Osteoblast (primary cell): Measurements from ENCODE around the gene SLC25A11. TPM values are rescaled to one million over a fixed set of nuclear protein-coding genes. Genes with fewer than 3 reads are reported as not detected.

ENCODE experiments used
- DNase-seq: peaks from one replicate; pipeline ENCODE4 v3.0.0; 2011; ENCODE audit warnings: low spot score, mixed read lengths; ENCODE audit not compliant: insufficient read length; ENCODE audit errors: missing footprints
- H2AFZ ChIP-seq: 2 replicates; pipeline ENCODE4 v1.6.0; 2011; ENCODE audit warnings: mild to moderate bottlenecking, low read length
- H3K27ac ChIP-seq: 2 replicates; pipeline ENCODE4 v1.5.1; 2011; ENCODE audit warnings: mild to moderate bottlenecking, low read depth, low read length, moderate library complexity
- H3K27me3 ChIP-seq: 2 replicates; pipeline ENCODE4 v1.6.0; 2012; ENCODE audit warnings: mild to moderate bottlenecking, control low read depth, inconsistent platforms, low read length, moderate library complexity; ENCODE audit not compliant: insufficient read depth
- H3K36me3 ChIP-seq: 2 replicates; pipeline ENCODE4 v1.5.1; 2011; ENCODE audit warnings: mild to moderate bottlenecking, low read length, control low read depth, moderate library complexity; ENCODE audit not compliant: insufficient read depth
- H3K4me1 ChIP-seq: 2 replicates; pipeline ENCODE4 v1.5.1; 2011; ENCODE audit warnings: mild to moderate bottlenecking, low read length, control low read depth, moderate library complexity; ENCODE audit not compliant: insufficient read depth
- H3K4me2 ChIP-seq: 2 replicates; pipeline ENCODE4 v1.6.0; 2011; ENCODE audit warnings: mild to moderate bottlenecking, low read length; ENCODE audit not compliant: insufficient read depth
- H3K4me3 ChIP-seq: fragments of 200-600 bp; sonication (generic); 3 replicates; pipeline ENCODE4 v1.5.1; 2012; ENCODE audit warnings: mild to moderate bottlenecking, low read length, inconsistent platforms; ENCODE audit not compliant: insufficient read depth
- H3K79me2 ChIP-seq: 2 replicates; pipeline ENCODE4 v1.6.0; 2012; ENCODE audit warnings: mild to moderate bottlenecking, low read length, control low read depth, inconsistent platforms; ENCODE audit not compliant: insufficient read depth
- H3K9me3 ChIP-seq: 2 replicates; pipeline ENCODE4 v1.5.1; 2011; ENCODE audit warnings: low read depth, low read length, control low read depth
- H4K20me1 ChIP-seq: 2 replicates; pipeline ENCODE4 v1.6.0; 2012; ENCODE audit warnings: mild to moderate bottlenecking, low read length, control low read depth; ENCODE audit not compliant: insufficient read depth
- total RNA-seq: library from RNA; depleted of rRNA; stranded (reverse); fragments of >200 nt; gene quantifications from 2 replicates; pipeline ENCODE4 v1.2.3, GENCODE V29; 2012
- TF ChIP-seq, protein P1 (sequence below): IDR thresholded peaks from 2 replicates; pipeline ENCODE4 v1.5.1; 2011; ENCODE audit warnings: mild to moderate bottlenecking, low read depth, low read length, moderate library complexity; ENCODE audit errors: extremely low read depth

Gene SLC25A11
- total RNA-seq, 1 donor = 47.4 TPM

DNA sequence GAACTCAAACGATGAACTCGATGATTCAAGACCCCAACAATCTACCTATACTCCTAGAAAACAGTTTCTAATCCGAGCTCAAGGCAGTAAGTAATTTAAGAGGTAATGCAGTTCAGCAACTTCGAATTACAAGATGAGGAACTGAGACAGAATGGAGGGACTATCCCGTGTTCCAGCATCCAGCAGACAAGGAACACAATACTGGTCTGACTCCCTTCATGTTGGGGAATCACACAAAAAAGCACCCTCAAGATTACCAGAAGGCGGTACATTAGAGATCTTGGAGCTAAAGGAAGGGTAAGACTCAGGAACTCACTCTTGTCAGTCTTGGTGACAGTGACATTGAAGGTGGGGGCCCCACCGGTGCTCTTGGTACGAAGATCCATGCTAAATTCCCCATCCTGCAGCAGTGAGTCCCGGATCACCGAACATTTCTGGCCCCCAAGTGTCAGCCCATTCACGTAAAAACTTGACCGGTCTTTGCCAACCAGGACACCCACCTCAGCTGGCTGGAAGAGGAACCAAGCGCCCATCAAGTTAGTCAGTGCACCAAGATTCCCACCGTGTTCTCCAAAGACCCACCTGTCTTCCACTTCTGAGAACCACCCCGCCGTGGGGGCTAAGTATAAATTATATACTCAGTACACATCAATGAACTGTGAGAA is 6.6 kb upstream of the SLC25A11 start:
- Histone ChIP-seq H3K79me2 (peaks cover 68% of the 10 kb centered on the region), H3K4me2 (peak overlapping the region; percentile 92), H3K36me3 (peaks cover 51% of the 10 kb centered on the region), H2AFZ (no peak overlapping the region), H3K27ac (peak overlapping the region; percentile 83), H3K4me3 (peak overlapping the region; percentile 96), H3K4me1 (peaks cover 48% of the 10 kb centered on the region), H3K27me3 (no peaks in the 10 kb centered on the region), H3K9me3 (no peaks in the 10 kb centered on the region), H4K20me1 (peaks cover 59% of the 10 kb centered on the region)
- TF ChIP-seq, protein P1, sequence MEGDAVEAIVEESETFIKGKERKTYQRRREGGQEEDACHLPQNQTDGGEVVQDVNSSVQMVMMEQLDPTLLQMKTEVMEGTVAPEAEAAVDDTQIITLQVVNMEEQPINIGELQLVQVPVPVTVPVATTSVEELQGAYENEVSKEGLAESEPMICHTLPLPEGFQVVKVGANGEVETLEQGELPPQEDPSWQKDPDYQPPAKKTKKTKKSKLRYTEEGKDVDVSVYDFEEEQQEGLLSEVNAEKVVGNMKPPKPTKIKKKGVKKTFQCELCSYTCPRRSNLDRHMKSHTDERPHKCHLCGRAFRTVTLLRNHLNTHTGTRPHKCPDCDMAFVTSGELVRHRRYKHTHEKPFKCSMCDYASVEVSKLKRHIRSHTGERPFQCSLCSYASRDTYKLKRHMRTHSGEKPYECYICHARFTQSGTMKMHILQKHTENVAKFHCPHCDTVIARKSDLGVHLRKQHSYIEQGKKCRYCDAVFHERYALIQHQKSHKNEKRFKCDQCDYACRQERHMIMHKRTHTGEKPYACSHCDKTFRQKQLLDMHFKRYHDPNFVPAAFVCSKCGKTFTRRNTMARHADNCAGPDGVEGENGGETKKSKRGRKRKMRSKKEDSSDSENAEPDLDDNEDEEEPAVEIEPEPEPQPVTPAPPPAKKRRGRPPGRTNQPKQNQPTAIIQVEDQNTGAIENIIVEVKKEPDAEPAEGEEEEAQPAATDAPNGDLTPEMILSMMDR = no peak
- DNase-seq = peak; percentile 68

DNA sequence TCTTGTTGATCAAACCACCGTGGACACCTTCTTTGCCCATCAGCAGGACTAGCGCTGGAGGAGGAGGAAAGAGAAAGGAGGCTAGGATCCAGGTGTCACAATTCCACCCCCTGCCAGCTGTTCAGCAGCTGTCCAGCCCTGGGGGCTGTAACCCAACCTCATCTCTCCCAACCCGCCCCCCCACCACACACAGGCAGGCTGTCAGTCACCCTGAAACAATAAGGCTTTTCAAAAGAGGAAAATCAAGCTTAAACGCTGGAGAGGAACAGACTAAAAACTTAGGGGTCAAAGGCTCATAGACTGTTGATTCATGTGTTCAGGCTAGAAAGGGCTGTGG is 6.1 kb upstream of the SLC25A11 start:
- no peak overlapping the region for H2AFZ ChIP-seq
- H3K9me3 ChIP-seq = no peaks in the 10 kb centered on the region
- peak; percentile 54 for DNase-seq
- peaks cover 59% of the 10 kb centered on the region for H4K20me1 ChIP-seq
- H3K27me3 ChIP-seq = no peaks in the 10 kb centered on the region
- peak overlapping the region; percentile 92 for H3K4me2 ChIP-seq
- TF ChIP-seq, protein P1 = no peak
- H3K4me3 ChIP-seq = peak overlapping the region; percentile 96
- H3K4me1 ChIP-seq = peaks cover 53% of the 10 kb centered on the region
- peaks cover 73% of the 10 kb centered on the region for H3K79me2 ChIP-seq
- H3K27ac ChIP-seq = no peak overlapping the region
- peaks cover 51% of the 10 kb centered on the region for H3K36me3 ChIP-seq

DNA sequence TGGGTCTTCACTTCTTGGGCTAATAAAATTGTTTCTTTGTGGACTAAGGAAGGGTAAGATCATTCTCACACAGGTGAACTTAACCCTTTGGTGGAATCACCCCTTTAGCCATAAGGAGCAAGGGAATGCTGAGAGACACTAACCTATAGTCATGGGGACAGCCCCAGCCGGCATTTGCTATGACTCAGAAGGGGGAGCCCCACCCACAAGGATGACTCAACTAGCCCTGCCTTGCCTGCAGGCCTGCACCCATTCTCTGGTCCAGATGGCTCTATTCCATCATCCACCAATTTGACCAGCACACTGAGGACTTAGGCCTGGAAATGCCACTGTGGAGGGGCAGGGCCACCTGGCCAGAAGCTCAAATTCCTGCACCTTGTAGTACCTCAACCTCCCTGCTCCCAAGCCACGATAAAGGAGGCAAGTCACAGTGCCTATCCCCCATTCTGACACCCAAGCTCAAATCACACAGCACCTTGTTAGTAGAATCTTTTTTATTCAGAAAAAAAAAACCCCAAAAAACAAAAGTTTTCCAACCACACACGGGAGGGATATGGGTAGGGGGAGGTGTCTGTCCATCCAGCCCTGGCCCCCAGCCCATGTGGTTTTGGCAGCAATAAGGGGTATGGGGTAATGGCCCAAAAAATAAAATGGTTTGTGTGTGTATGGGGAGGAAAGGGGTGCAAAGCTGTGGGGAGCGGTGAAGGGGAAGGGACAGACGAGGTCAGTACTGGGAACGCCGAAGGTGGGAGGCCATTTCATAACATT is 5.5 kb upstream of the SLC25A11 start:
- no peaks in the 10 kb centered on the region for H3K27me3 ChIP-seq
- H3K4me2 ChIP-seq = peak overlapping the region; percentile 92
- peaks cover 78% of the 10 kb centered on the region for H3K79me2 ChIP-seq
- peaks cover 51% of the 10 kb centered on the region for H3K36me3 ChIP-seq
- H4K20me1 ChIP-seq = peaks cover 59% of the 10 kb centered on the region
- peak overlapping the region; percentile 96 for H3K4me3 ChIP-seq
- peaks cover 50% of the 10 kb centered on the region for H3K4me1 ChIP-seq
- TF ChIP-seq, protein P1 = no peak
- H3K27ac ChIP-seq = peak overlapping the region; percentile 68
- DNase-seq = peak; percentile 99
- H2AFZ ChIP-seq = no peak overlapping the region
- no peaks in the 10 kb centered on the region for H3K9me3 ChIP-seq

DNA sequence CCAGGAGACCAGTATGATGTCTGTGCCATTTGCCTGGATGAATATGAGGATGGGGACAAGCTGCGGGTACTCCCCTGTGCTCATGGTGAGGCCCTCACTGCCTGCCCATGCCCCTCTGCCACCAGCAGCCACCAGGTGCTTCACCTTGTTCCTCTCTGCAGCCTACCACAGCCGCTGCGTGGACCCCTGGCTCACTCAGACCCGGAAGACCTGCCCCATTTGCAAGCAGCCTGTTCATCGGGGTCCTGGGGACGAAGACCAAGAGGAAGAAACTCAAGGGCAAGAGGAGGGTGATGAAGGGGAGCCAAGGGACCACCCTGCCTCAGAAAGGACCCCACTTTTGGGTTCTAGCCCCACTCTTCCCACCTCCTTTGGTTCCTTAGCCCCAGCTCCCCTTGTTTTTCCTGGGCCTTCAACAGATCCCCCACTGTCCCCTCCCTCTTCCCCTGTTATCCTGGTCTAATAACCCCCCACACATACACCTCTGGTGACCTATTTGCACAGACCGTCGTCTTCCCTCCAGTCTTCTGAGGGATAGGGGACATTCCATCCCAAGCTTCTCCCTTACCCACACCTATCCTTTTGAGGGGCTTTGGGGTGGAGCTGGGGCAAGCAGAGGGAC is 4.8 kb upstream of the SLC25A11 start:
- no peaks in the 10 kb centered on the region for H3K9me3 ChIP-seq
- H3K4me3 ChIP-seq = peak overlapping the region; percentile 96
- peak overlapping the region; percentile 68 for H3K27ac ChIP-seq
- no peak overlapping the region for H2AFZ ChIP-seq
- peak overlapping the region; percentile 92 for H3K4me2 ChIP-seq
- peaks cover 78% of the 10 kb centered on the region for H3K79me2 ChIP-seq
- peaks cover 51% of the 10 kb centered on the region for H3K36me3 ChIP-seq
- peak; percentile 42 for DNase-seq
- TF ChIP-seq, protein P1 = no peak
- H3K4me1 ChIP-seq = peaks cover 47% of the 10 kb centered on the region
- no peaks in the 10 kb centered on the region for H3K27me3 ChIP-seq
- H4K20me1 ChIP-seq = peaks cover 59% of the 10 kb centered on the region
